Pericardium fibroblast (primary cell): ENCODE data around the gene SERAC1. TPM values are rescaled to one million over a fixed set of nuclear protein-coding genes. Genes with fewer than 3 reads are reported as not detected.

Experiments used
- total RNA-seq: library from RNA; depleted of rRNA; stranded (reverse); fragments of >200 nt; gene quantifications from 2 replicates; pipeline ENCODE4 v1.2.3, GENCODE V29; 2015

The SERAC1 gene
- 3.7 and 6.5 TPM in 2 replicates for total RNA-seq

GRCh38 chr6:158168040-158168289, at the start of gene SERAC1:
SERAC1 (minus strand) TSS chr6:158168262; CDS start chr6:158158363, 9,899 bp downstream.

Other genes starting within 250 kb of the SERAC1 start
- 3.3 and 5.1 TPM in 2 replicates for gene SYNJ2, start 186.4 kb downstream of the SERAC1 start, total RNA-seq
- 6.8 and 12.1 TPM in 2 replicates for gene GTF2H5, start 88 bp upstream of the SERAC1 start, total RNA-seq
- gene TULP4, start 144.2 kb upstream of the SERAC1 start, total RNA-seq = 28.2 and 39.2 TPM in 2 replicates